GM12878 (cell line): ENCODE results near the gene LRRC51. TPM values are rescaled to one million over a fixed set of nuclear protein-coding genes. Genes with fewer than 3 reads are reported as not detected.

Source experiments
- ATAC-seq: fragments of 200-7000 bp; cut with Tn5 transposase; 3 replicates; pipeline ENCODE4 v1.9.1; 2020; ENCODE audit warnings: mild to moderate bottlenecking, moderate library complexity
- BruUV-seq: library from RNA; stranded (reverse); fragments of 400-500 nt; replicated peaks from 2 replicates; lab custom pipeline; 2021; lab: Mats Ljungman, UMichigan
- CTCF ChIA-PET: fragments of 300-600 bp; sonication (Branson Sonifier 250); formaldehyde crosslinking; extraction: SDS; loops from one replicate; lab custom pipeline; 2021; ENCODE audit warnings: inconsistent platforms; lab: Yijun Ruan, JAX
- POLR2A ChIA-PET: fragments of 350-600 bp; formaldehyde crosslinking; extraction: SDS; loops from one replicate; lab custom pipeline; 2021; ENCODE audit warnings: inconsistent platforms; lab: Charles Lee
- RAD21 ChIA-PET: fragments of 300-600 bp; sonication (Branson Sonifier 250); formaldehyde crosslinking; loops from one replicate; lab custom pipeline; 2023; ENCODE audit warnings: antibody characterized with exemption; ENCODE audit not compliant: unreplicated experiment; lab: Charles Lee
- SMC1A ChIA-PET: fragments of 300-600 bp; sonication (Branson Sonifier 250); formaldehyde crosslinking; loops from one replicate; lab custom pipeline; 2023; ENCODE audit not compliant: unreplicated experiment, uncharacterized antibody; lab: Charles Lee
- DNase-seq: peaks from one replicate; pipeline ENCODE4 v3.0.0-alpha.2; 2011; ENCODE audit warnings: low read depth, low spot score
- FAIRE-seq: peaks from 3 replicates; lab custom pipeline; 2011; peaks lifted over from hg19 to GRCh38; lab: Jason Lieb, UNC
- H2AFZ ChIP-seq: 2 replicates; pipeline ENCODE4 v1.6.0; 2011; ENCODE audit warnings: low read depth, low read length, control low read depth; ENCODE audit not compliant: control insufficient read depth
- H3K27ac ChIP-seq: 2 replicates; pipeline ENCODE4 v1.5.1; 2011; ENCODE audit warnings: control low read depth; ENCODE audit not compliant: control insufficient read depth, insufficient read depth
- H3K27me3 ChIP-seq, 2 experiments: replicated peaks in 1 of 2; 2 replicates each; pipeline versions ENCODE4 v1.6.0 to v1.6.1; 2011; ENCODE audit warnings: low read length in 1 of 2; ENCODE audit not compliant: control insufficient read depth in 2 of 2, insufficient read depth in 2 of 2
- H3K36me3 ChIP-seq, 2 experiments: 2 replicates each; pipeline ENCODE4 v1.5.1; 2011; ENCODE audit warnings: low read length in 1 of 2; ENCODE audit not compliant: control insufficient read depth in 2 of 2, insufficient read depth in 2 of 2
- H3K4me1 ChIP-seq: 2 replicates; pipeline ENCODE4 v1.6.1; 2011; ENCODE audit warnings: mild to moderate bottlenecking, low read length, moderate library complexity, mixed read lengths; ENCODE audit not compliant: control insufficient read depth, insufficient read depth
- H3K4me2 ChIP-seq: 2 replicates; pipeline ENCODE4 v1.6.0; 2011; ENCODE audit warnings: control low read depth; ENCODE audit not compliant: control insufficient read depth, insufficient read depth
- H3K4me3 ChIP-seq: fragments of 200-600 bp; sonication (generic); 2 replicates; pipeline ENCODE4 v1.5.1; 2016
- H3K79me2 ChIP-seq: 2 replicates; pipeline ENCODE4 v1.6.0; 2011; ENCODE audit warnings: low read length; ENCODE audit not compliant: control insufficient read depth, insufficient read depth
- H3K9ac ChIP-seq: 2 replicates; pipeline ENCODE4 v1.8.0; 2011; ENCODE audit warnings: low read length, control low read depth, mixed read lengths; ENCODE audit not compliant: control insufficient read depth, insufficient read depth
- H3K9me3 ChIP-seq: replicated peaks from 3 replicates; pipeline ENCODE4 v1.5.1; 2011; ENCODE audit warnings: mild to moderate bottlenecking, low read length; ENCODE audit not compliant: control insufficient read depth, insufficient read depth
- H4K20me1 ChIP-seq: 2 replicates; pipeline ENCODE4 v1.6.0; 2011; ENCODE audit not compliant: control insufficient read depth, insufficient read depth
- CREB1 ChIP-seq: IDR thresholded peaks from 2 replicates; pipeline ENCODE4 v1.6.1; 2012; ENCODE audit warnings: low read depth, mild to moderate bottlenecking, inconsistent platforms
- FOXM1 ChIP-seq: IDR thresholded peaks from 2 replicates; pipeline ENCODE4 v1.6.1; 2012; ENCODE audit warnings: low read depth, mild to moderate bottlenecking, inconsistent platforms, low read length, moderate library complexity
- KLF5 ChIP-seq: fragments of 450-650 bp; IDR thresholded peaks from 2 replicates; pipeline ENCODE4 v1.6.1; 2014; ENCODE audit warnings: mild to moderate bottlenecking; ENCODE audit not compliant: partially characterized antibody
- LARP7 ChIP-seq: fragments of 450-650 bp; IDR thresholded peaks from 2 replicates; pipeline ENCODE4 v1.6.1; 2017; ENCODE audit warnings: mild to moderate bottlenecking
- PAX8 ChIP-seq: fragments of 450-650 bp; IDR thresholded peaks from 2 replicates; pipeline ENCODE4 v1.6.1; 2017; ENCODE audit warnings: mild to moderate bottlenecking, moderate library complexity
- PML ChIP-seq: IDR thresholded peaks from 2 replicates; pipeline ENCODE4 v1.6.1; 2012; ENCODE audit warnings: low read length, inconsistent platforms
- POU2F2 ChIP-seq: IDR thresholded peaks from 3 replicates; pipeline ENCODE4 v1.6.1; 2011; ENCODE audit warnings: low read depth, mild to moderate bottlenecking, low read length, borderline replicate concordance
- RFX5 ChIP-seq: IDR thresholded peaks from 2 replicates; pipeline ENCODE4 v1.6.1; 2011; ENCODE audit warnings: low read depth, low read length, improper control_type of control experiment
- SMARCA5 ChIP-seq: fragments of 450-650 bp; IDR thresholded peaks from 2 replicates; pipeline ENCODE4 v1.6.1; 2017; ENCODE audit warnings: mild to moderate bottlenecking
- STAT1 ChIP-seq: fragments of 450-650 bp; conservative IDR thresholded peaks from 2 replicates; pipeline ENCODE4 v1.6.1; 2014; ENCODE audit warnings: antibody characterized with exemption, mild to moderate bottlenecking
- TCF12 ChIP-seq: IDR thresholded peaks from 2 replicates; pipeline ENCODE4 v1.6.1; 2011; ENCODE audit warnings: low read depth, mild to moderate bottlenecking, low read length
- WGBS: methylation state at CpG from one replicate; pipeline ENCODE4 v1.1.6; 2016; ENCODE audit warnings: low lambda C conversion rate; ENCODE audit not compliant: insufficient replicate concordance, insufficient coverage; ENCODE audit errors: missing lambda C conversion rate; 5-methylcytosine and 5-hydroxymethylcytosine counted together
- in situ Hi-C: fragments of 300-500 bp; cut with MboI; formaldehyde crosslinking; loops from 9 replicates; pipeline ENCODE4 v1.14.3; 2018; ENCODE audit warnings: mixed read lengths
- intact Hi-C: fragments of 100-400 bp; cut with micrococcal nuclease; formaldehyde crosslinking; loops from one replicate; pipeline ENCODE4 v1.14.2; 2022; ENCODE audit not compliant: unreplicated experiment
- polyA plus RNA-seq, 11 experiments: library from polyadenylated mRNA; depleted of rRNA in 4 of 11; unstranded in 6 of 11; stranded (reverse) in 5 of 11; fragments of >200 nt; fragmentation: Nextera tagmentation in 4 of 11; fragmentation: Illumina TruSeq in 1 of 11; extraction: Ambion mirVana in 4 of 11; extraction: Trizol in 1 of 11; gene quantifications; 1 replicate in 1 of 11; 2 replicates in 10 of 11; pipeline versions ENCODE4 v1.2.1 to v1.2.3, GENCODE V29; 2011 to 2016; ENCODE audit warnings: inconsistent platforms in 2 of 11, missing spikeins in 2 of 11, low read depth in 1 of 11
- total RNA-seq, 4 experiments: library from RNA; depleted of rRNA in 3 of 4; stranded (reverse); fragments of >200 nt in 3 of 4; fragmentation: Illumina TruSeq in 1 of 4; extraction: Trizol in 1 of 4; gene quantifications; 2 replicates each; pipeline versions ENCODE4 v1.2.1 to v1.2.3, GENCODE V29; 2013 to 2021
- TF ChIP-seq, protein P1 (sequence below): fragments of 450-650 bp; formaldehyde crosslinking; IDR thresholded peaks from 2 replicates; pipeline ENCODE4 v1.5.0; 2022; ENCODE audit warnings: mild to moderate bottlenecking, missing genetic modification characterization
- TF ChIP-seq, protein P2 (sequence below): IDR thresholded peaks from 2 replicates; pipeline ENCODE4 v1.6.1; 2012; ENCODE audit warnings: mild to moderate bottlenecking, low read depth, low read length
- TF ChIP-seq, protein P3 (sequence below): fragments of 450-650 bp; IDR thresholded peaks from 2 replicates; pipeline ENCODE4 v1.6.1; 2017; ENCODE audit warnings: mild to moderate bottlenecking, moderate library complexity

The LRRC51 gene
- total and polyA plus RNA-seq, 10 of the 15 experiments (the other 5 are each of a cell fraction or from before 2014, with no cell fraction given): 2.6 to 8.6 (median 5.4) TPM

DNA sequence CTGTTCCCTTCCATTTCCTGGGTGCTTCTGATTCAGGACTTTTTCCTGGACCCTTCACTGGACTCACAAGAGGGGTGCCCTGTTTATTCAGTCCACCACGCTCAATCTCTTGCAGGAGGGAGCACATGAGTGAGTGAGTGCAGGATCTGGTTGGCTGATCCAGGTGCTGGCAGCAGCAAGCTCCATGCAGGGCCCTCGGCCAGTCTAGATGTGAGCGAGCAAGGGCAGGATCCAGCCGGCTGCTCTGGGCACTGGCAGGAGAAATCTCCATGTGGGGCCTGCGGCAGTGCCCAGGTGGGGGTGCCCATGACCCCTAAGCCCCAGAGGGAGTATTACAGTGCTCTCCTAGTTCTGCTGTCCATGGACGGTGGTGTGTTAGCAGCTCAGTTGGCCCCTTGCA is 43.4 kb downstream of the LRRC51 start (continued):
- TF ChIP-seq, protein P1, sequence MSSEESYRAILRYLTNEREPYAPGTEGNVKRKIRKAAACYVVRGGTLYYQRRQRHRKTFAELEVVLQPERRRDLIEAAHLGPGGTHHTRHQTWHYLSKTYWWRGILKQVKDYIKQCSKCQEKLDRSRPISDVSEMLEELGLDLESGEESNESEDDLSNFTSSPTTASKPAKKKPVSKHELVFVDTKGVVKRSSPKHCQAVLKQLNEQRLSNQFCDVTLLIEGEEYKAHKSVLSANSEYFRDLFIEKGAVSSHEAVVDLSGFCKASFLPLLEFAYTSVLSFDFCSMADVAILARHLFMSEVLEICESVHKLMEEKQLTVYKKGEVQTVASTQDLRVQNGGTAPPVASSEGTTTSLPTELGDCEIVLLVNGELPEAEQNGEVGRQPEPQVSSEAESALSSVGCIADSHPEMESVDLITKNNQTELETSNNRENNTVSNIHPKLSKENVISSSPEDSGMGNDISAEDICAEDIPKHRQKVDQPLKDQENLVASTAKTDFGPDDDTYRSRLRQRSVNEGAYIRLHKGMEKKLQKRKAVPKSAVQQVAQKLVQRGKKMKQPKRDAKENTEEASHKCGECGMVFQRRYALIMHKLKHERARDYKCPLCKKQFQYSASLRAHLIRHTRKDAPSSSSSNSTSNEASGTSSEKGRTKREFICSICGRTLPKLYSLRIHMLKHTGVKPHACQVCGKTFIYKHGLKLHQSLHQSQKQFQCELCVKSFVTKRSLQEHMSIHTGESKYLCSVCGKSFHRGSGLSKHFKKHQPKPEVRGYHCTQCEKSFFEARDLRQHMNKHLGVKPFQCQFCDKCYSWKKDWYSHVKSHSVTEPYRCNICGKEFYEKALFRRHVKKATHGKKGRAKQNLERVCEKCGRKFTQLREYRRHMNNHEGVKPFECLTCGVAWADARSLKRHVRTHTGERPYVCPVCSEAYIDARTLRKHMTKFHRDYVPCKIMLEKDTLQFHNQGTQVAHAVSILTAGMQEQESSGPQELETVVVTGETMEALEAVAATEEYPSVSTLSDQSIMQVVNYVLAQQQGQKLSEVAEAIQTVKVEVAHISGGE: no peak
- TF ChIP-seq KLF5: no peak
- TF ChIP-seq, protein P2, sequence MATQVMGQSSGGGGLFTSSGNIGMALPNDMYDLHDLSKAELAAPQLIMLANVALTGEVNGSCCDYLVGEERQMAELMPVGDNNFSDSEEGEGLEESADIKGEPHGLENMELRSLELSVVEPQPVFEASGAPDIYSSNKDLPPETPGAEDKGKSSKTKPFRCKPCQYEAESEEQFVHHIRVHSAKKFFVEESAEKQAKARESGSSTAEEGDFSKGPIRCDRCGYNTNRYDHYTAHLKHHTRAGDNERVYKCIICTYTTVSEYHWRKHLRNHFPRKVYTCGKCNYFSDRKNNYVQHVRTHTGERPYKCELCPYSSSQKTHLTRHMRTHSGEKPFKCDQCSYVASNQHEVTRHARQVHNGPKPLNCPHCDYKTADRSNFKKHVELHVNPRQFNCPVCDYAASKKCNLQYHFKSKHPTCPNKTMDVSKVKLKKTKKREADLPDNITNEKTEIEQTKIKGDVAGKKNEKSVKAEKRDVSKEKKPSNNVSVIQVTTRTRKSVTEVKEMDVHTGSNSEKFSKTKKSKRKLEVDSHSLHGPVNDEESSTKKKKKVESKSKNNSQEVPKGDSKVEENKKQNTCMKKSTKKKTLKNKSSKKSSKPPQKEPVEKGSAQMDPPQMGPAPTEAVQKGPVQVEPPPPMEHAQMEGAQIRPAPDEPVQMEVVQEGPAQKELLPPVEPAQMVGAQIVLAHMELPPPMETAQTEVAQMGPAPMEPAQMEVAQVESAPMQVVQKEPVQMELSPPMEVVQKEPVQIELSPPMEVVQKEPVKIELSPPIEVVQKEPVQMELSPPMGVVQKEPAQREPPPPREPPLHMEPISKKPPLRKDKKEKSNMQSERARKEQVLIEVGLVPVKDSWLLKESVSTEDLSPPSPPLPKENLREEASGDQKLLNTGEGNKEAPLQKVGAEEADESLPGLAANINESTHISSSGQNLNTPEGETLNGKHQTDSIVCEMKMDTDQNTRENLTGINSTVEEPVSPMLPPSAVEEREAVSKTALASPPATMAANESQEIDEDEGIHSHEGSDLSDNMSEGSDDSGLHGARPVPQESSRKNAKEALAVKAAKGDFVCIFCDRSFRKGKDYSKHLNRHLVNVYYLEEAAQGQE: no peak

DNA sequence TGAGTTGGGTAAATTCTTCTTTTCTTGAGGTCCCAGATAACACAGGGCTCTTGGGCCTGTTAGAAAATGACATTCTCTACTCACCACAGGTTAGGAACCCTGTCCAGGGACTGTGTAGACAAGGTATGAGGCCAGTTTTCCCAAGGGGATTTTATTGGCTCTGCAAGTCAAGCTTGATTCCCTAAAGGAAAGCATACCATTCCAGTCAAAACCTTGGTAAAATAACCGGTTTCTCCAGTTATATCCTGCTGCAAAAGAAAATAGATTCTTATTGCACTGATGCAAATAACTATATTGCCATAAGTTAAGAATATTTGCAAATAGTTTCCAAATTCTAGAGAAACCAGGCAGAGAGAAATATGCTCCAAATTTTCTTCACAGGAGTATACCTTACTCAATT is 45.3 kb downstream of the LRRC51 start:
- Histone ChIP-seq H3K9ac (no peak overlapping the region), H2AFZ (no peak overlapping the region), H3K36me3 (no peaks in the 10 kb centered on the region), H3K27me3 (no peaks in the 10 kb centered on the region), H3K4me1 (no peaks in the 10 kb centered on the region), H3K27ac (no peak overlapping the region), H3K4me3 (no peak overlapping the region), H3K9me3 (peaks cover 2% of the 10 kb centered on the region; the same call in 2 of the 3 replicates), H3K4me2 (no peak overlapping the region), H4K20me1 (no peaks in the 10 kb centered on the region), H3K79me2 (no peaks in the 10 kb centered on the region)
- ATAC-seq (no peak), FAIRE-seq (no peak), DNase-seq (no peak)
- SMC1A ChIA-PET: no interaction called here
- RAD21 ChIA-PET: interaction anchor here (1.2 kb wide), 1 partner anchor 36 kb away, joined by 3 read pairs; no protein-coding TSS in a partner anchor
- CTCF ChIA-PET: interaction anchor here (0.6 to 2.4 kb wide), 3 partner anchors 18 to 190 kb away, joined by 3 to 16 read pairs (median 3); no protein-coding TSS in a partner anchor
- 0% methylated on average over 1 of the region's 1 CpG for WGBS
- in situ Hi-C loops (no loop called here), intact Hi-C loops (no loop called here)
- no TSS peak for BruUV-seq
- POLR2A ChIA-PET: no interaction called here
- TF ChIP-seq PAX8: no peak
- TF ChIP-seq TCF12: no peak
- TF ChIP-seq FOXM1: no peak
- TF ChIP-seq POU2F2: no peak
- no peak for TF ChIP-seq SMARCA5
- TF ChIP-seq STAT1: no peak
- no peak for TF ChIP-seq RFX5
- no peak for TF ChIP-seq LARP7
- TF ChIP-seq CREB1: no peak
- no peak for TF ChIP-seq PML
- TF ChIP-seq, protein P3, sequence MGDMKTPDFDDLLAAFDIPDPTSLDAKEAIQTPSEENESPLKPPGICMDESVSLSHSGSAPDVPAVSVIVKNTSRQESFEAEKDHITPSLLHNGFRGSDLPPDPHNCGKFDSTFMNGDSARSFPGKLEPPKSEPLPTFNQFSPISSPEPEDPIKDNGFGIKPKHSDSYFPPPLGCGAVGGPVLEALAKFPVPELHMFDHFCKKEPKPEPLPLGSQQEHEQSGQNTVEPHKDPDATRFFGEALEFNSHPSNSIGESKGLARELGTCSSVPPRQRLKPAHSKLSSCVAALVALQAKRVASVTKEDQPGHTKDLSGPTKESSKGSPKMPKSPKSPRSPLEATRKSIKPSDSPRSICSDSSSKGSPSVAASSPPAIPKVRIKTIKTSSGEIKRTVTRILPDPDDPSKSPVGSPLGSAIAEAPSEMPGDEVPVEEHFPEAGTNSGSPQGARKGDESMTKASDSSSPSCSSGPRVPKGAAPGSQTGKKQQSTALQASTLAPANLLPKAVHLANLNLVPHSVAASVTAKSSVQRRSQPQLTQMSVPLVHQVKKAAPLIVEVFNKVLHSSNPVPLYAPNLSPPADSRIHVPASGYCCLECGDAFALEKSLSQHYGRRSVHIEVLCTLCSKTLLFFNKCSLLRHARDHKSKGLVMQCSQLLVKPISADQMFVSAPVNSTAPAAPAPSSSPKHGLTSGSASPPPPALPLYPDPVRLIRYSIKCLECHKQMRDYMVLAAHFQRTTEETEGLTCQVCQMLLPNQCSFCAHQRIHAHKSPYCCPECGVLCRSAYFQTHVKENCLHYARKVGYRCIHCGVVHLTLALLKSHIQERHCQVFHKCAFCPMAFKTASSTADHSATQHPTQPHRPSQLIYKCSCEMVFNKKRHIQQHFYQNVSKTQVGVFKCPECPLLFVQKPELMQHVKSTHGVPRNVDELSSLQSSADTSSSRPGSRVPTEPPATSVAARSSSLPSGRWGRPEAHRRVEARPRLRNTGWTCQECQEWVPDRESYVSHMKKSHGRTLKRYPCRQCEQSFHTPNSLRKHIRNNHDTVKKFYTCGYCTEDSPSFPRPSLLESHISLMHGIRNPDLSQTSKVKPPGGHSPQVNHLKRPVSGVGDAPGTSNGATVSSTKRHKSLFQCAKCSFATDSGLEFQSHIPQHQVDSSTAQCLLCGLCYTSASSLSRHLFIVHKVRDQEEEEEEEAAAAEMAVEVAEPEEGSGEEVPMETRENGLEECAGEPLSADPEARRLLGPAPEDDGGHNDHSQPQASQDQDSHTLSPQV: no peak
